PC-9 (cell line): Measurements from ENCODE around the gene MCU.

Experiments used
- CTCF ChIP-seq: fragments of 200-600 bp; sonication (generic); conservative IDR thresholded peaks from 2 replicates; pipeline ENCODE4 v1.6.1; 2017; ENCODE audit warnings: mixed run types, antibody characterized with exemption, mild to moderate bottlenecking, moderate library complexity
- EZH2 ChIP-seq: fragments of 200-600 bp; sonication (generic); IDR thresholded peaks from 2 replicates; pipeline ENCODE4 v1.8.0; 2017; ENCODE audit warnings: antibody characterized with exemption, low read depth

GRCh38 chr10:72736176-72736827 is 44.4 kb downstream of the MCU start:
- no peak for TF ChIP-seq EZH2
- TF ChIP-seq CTCF = no peak
